GM18873 (cell line): ENCODE results near the gene MAZ.

Experiments
- ATAC-seq: cut with Tn5 transposase; IDR thresholded peaks from one replicate; pipeline ENCODE4 v1.9.1; 2021; ENCODE audit warnings: mild to moderate bottlenecking, moderate library complexity, moderate number of reproducible peaks; ENCODE audit not compliant: unreplicated experiment, low FRiP score

MAZ gene

DNA sequence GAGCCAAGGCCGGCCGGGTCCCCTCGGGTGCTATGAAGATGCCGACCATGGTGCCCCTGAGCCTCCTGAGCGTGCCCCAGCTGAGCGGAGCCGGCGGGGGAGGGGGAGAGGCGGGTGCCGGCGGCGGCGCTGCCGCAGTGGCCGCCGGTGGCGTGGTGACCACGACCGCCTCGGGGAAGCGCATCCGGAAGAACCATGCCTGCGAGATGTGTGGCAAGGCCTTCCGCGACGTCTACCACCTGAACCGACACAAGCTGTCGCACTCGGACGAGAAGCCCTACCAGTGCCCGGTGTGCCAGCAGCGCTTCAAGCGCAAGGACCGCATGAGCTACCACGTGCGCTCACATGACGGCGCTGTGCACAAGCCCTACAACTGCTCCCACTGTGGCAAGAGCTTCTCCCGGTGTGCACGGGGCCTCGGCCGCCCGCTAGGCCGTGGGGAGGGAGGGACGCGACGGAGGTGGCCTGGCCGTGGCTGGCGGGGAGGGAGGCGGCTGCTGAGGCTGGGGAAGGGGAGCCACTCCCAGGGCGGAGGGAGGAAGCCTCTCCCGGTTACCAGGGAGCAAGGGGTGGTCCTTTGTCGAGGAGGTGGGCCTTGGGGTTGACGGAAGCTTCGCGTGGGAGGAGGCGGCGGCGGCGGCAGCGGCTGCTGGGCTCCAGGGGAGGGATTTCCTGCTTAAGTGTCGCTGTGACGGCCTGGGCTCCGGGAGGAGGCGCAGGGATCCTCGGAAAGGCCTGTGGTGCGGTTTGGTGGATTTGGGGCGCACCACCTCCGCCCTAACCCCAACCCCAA is 1.3 kb downstream of the MAZ start:
- ATAC-seq: no peak

DNA sequence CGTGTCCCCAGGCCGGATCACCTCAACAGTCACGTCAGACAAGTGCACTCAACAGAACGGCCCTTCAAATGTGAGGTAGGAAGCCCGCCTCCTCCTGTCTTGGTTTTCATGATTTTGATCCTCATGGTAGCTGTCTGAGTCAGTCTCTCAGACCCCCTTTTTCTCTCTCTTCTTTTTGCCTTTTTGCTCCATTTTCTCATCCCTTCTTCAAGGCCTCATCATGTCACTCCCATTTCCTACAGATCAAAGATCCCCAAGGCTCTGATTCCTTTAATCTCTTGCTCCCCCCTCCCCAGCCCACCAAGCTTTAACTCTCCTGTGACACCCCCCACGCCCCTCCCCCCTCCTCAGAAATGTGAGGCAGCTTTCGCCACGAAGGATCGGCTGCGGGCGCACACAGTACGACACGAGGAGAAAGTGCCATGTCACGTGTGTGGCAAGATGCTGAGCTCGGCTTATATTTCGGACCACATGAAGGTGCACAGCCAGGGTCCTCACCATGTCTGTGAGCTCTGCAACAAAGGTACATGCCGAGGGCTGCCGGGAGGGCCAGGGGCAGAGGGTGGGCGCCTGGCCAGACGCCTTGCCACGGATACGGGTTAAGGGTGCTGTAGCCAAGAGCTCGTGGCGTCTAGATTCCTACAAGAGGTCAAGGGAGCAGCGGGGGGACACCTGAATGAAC is 2.0 kb downstream of the MAZ start:
- no peak for ATAC-seq

DNA sequence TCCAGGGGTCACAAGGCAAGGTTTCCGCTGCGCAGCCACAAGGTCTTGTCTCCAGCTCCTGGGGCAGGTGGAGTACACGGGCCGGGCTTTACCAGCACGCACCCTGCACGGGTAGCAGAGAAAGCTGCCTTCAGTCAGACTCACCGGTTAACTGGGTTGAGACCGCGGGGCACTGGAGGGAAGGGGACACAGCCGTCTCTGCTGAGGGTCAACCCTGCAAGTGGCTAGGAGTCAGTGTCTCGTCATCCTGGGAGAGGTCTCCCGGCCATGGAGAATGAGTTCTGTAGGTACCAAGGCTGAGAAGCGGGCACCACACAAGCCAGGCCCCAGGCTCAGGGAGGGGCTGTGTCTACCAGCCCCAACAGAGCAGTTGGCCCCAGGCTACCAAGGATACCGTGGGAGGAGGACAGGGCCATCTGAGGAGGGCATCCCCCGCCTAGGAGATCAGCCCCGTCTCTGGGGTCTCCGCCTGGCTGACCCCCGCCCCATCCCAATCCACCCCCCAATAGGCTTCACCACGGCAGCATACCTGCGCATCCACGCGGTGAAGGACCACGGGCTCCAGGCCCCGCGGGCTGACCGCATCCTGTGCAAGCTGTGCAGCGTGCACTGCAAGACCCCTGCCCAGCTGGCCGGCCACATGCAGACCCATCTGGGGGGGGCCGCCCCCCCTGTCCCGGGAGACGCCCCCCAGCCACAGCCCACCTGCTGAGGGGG is 2.9 kb downstream of the MAZ start:
- ATAC-seq: no peak

DNA sequence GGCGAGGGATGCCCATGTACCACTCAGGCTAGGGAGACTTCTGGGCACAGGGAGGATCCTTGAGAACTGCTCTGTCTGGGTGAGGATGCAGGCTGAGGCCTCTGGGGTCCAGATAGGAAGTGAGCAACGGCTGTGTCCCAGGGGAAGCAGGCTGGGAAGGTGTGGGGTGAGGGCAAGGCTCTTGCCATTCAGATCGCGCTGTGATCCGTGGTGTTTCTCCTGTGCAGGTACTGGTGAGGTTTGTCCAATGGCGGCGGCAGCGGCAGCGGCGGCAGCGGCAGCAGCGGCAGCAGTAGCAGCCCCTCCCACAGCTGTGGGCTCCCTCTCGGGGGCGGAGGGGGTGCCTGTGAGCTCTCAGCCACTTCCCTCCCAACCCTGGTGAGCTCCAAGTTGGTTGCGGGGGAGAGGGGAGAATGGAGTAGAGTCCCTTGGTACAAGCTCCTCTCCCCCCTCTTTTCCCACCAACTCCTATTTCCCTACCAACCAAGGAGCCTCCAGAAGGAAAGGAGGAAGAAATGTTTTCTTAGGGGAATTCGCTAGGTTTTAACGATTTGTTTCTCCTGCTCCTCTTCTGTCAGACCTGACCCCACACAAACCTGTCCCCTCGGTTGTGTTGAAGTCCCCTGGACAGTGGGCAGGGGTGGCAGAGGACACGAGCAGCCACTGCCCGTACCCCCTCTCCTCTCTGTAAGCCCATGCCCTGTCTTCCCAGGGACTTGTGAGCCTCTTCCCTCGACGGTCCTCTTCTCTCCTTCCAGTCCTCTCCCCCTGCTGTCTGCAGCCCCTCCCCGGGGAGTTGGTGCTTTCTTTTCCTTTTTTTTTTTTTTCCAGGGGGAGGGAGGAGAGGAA is 3.7 kb downstream of the MAZ start:
- no peak for ATAC-seq

DNA sequence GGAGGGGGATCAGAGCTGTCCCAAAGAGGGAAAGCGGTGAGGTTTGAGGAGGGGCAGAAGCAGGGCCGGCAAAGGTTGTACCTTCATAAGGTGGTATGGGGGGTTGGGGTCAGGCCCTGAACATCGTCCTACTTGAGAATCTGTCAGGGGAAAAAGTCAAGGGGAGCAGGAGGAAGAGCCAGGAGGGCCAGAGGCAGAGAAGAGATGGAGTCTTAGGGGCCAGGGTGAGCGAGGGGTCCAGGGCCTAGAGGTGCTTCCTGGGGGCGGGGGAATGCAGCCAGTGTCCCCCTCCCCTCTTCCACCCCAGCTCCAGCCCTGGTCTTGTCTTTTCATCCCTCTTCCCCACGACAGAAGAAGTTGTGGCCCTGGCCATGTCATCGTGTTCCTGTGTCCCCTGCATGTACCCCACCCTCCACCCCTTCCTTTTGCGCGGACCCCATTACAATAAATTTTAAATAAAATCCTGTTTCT is 4.4 kb downstream of the MAZ start:
- no peak for ATAC-seq

DNA sequence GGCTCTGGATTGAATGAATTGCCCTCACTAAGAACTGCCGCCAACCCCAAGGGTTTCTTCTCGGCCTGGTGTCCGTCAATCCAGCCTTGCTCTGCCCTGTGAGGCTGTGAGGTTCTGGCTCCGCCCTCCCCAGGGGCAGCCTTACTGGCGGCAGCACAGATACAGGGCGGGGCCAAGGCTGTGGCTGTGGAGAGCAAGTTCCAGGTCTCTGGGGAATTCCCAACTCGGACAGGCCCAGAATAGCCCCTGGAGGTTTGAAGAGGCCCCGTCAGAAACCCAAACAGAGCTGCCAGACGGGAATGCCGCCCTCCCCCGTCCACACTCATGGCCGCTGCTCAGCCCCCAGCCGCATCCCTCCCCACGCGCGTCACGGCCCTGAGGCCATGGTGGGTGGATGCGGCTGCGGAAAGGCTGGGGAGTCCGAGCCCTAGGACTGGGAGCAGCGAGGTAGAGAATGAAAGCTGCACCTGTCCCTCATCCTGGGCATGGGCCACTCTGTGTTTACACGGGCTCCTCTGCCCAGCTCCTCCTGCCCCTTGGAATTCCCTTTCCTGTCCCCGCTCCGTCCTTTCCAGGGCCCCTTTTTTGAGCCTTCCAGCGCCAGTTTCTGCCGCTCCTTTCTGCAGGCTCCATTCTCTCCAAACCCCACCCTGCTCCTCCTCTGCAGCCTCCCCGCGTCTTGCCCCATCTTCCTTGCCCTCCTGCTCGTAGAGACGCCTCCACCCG is 5.0 kb downstream of the MAZ start:
- ATAC-seq: peak; percentile 28

DNA sequence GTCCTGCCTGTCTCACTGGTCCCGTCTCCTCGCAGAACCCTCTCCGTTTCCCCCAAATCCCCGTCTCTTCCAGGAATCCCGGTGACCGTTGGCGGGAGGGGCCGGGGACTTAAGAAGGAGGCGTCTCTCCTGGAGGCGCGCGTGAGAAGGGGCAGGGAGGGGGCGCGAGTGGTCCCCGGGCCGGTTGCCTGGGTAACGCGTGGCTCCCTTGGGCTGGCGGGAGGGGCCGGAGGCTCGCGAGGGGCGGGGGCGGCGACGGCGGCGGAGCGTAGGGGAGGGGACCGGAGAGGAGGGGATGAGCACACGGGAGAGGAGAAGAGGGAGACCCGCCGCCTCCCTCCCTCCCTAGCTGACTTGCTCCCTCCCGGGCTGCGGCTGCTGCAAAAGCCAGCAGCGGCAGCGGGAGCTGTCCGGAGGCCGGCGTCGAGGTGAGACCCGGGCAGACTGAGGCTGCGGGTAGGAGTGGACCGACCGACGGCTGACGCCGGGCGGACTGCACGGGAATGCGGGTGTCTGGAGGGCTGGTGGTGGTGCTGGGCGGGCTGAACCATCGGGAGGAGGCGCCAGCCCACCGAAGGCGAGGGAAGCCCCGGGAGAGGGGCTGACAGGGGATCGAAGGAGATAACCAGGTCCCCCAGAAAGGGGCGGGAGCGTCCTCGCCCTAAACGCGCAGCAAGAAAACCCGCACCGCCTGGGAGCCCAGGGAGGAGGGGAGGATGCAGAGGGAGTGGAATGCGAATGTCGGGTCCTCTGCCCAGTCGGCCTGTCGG is 5.8 kb downstream of the MAZ start, which contains the start of gene PRRT2:
Gene PRRT2 (plus strand): TSS at position 298 of the 770 bp plus-strand sequence. CDS start 862 bp downstream, outside the sequence.
- no peak for ATAC-seq

DNA sequence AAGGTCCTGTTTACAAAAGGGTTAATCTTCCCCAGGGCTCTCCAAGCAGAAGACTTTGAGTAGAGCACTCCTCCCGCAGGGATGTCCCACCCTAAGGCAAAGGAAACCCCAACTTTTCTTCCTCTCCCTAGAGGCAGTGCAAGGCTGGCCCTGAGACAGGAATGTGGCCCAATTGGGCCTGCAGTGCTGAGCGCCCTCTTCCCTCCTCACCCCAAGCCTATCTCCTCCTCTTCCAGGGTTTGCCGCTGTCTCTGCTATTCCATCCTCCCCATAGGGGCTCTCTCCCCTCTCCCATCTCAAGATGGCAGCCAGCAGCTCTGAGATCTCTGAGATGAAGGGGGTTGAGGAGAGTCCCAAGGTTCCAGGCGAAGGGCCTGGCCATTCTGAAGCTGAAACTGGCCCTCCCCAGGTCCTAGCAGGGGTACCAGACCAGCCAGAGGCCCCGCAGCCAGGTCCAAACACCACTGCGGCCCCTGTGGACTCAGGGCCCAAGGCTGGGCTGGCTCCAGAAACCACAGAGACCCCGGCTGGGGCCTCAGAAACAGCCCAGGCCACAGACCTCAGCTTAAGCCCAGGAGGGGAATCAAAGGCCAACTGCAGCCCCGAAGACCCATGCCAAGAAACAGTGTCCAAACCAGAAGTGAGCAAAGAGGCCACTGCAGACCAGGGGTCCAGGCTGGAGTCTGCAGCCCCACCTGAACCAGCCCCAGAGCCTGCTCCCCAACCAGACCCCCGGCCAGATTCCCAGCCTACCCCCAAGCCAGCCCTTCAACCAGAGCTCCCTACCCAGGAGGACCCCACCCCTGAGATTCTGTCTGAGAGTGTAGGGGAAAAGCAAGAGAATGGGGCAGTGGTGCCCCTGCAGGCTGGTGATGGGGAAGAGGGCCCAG is 6.7 kb downstream of the MAZ start:
- ATAC-seq: no peak

DNA sequence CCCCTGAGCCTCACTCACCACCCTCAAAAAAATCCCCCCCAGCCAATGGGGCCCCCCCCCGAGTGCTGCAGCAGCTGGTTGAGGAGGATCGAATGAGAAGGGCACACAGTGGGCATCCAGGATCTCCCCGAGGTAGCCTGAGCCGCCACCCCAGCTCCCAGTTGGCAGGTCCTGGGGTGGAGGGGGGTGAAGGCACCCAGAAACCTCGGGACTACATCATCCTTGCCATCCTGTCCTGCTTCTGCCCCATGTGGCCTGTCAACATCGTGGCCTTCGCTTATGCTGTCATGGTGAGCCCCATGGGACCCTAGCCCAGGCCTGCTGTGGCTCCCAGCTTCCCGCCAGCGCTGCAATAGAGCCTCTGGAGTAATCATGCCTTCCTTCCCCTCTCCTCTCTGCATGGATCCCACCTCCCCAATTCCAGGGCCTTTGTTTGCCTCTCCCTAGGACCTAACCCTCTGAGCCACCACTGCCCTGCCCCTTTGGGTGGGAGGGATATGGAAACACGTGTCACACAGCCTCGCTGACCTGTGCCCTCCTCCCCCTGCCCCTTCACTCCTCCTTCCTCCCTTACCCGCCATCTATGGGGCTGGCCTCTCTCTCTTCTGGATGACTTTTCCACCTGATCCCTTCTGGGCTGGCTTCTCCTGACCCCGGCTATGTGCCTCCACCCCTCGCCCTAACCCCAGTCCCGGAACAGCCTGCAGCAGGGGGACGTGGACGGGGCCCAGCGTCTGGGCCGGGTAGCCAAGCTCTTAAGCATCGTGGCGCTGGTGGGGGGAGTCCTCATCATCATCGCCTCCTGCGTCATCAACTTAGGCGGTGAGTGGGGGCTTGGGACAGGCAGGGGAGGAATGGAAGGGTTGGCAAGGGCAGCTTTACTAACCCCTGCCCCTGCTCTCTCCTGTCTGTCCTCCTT is 7.6 kb downstream of the MAZ start:
- ATAC-seq: no peak

DNA sequence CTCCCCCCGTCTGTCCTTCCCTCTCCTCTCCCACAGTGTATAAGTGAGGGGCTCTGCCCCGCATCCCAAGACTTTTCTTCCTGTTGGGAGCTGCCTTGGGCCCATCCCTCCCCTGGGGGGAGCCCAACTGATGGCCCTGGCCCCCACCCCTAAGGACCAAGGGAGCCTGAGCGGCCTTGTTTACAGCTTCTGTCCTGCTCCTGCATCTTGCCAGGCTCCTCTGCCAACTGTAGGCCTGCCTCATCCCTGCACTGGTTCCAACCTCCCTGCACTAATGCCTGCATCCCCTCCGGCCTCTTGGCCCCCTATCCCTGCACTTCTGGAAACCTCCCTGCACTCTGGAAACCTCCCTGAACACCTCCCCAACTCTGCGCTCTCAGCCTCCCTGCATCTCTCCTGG is 8.3 kb downstream of the MAZ start:
- ATAC-seq: no peak

DNA sequence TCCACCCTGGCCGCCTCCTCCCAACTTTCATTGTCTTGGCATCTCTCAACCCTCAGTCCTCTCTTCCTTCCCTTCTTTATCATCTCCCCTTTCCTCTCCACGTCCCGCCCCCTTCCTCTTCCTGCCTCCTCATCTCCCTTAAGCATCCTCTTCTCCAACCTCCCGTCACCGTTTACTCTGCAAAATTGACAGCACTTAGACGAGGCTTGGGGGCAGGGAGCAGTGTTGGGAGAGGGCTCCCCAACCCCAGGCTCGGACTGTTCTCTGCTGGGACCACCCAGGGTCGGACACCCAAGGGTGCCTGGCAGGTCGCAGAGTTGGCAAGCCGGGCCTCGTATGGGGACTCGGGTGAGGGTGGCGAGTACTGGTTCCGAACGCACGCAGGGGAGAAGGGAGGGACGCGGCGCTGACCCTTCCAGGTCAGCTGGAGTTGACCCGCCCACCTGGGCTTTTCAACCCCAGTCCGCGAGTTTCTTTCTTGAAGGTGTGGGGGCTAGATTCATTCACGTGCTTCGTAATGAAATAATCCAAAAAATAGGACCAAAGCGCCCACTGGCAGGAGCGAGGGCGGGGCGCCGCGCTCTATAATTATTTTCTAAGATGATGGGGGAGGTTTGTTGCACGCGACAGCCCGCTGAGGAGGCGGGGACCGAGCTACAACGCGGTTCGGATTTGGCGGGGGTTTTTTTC is 8.8 kb downstream of the MAZ start:
- ATAC-seq: no peak

DNA sequence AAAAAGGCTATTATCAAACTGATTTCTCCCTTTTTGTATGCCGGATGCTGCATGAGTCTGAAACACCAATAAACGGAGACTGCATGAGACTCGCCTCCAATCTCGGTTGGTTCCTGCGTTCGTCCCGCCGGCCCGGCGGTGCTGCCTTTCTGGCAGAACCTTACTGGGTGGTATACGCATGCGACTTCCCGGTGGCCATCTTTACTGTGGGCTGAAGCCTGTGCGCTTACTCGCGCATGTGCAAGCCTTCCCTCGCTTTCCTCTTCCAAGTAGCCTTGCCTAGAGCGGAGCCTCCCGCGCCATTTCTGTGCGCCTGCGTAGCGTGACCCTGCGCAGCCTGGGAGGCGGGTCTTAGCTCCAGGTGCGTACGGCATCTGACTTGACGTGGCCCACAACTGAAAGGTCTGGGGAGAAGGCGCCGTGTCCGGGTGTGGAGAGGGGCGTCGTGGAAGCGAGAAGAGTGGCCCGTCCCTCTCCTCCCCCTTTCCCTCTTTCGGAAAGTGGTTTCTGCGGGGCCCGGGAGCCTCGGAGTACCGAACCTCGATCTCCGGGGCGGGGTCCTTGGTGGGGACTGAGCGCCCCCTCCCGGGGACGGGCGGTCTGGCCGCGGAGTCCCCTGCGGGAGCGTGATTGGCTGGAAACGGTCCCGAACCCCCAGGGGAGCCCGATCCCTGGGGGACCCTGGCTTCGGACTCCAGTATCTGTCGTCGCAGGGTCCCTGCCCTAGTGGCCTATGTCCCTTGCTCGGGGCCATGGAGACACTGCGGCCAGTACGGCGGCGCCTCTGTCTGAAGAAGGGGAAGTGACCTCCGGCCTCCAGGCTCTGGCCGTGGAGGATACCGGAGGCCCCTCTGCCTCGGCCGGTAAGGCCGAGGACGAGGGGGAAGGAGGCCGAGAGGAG is 9.7 kb downstream of the MAZ start, which contains the start of gene PAGR1:
Gene PAGR1 (plus strand): TSS at position 360 of the 901 bp plus-strand sequence. CDS start 374 bp downstream, at position 734.
- ATAC-seq: peak; percentile 66

DNA sequence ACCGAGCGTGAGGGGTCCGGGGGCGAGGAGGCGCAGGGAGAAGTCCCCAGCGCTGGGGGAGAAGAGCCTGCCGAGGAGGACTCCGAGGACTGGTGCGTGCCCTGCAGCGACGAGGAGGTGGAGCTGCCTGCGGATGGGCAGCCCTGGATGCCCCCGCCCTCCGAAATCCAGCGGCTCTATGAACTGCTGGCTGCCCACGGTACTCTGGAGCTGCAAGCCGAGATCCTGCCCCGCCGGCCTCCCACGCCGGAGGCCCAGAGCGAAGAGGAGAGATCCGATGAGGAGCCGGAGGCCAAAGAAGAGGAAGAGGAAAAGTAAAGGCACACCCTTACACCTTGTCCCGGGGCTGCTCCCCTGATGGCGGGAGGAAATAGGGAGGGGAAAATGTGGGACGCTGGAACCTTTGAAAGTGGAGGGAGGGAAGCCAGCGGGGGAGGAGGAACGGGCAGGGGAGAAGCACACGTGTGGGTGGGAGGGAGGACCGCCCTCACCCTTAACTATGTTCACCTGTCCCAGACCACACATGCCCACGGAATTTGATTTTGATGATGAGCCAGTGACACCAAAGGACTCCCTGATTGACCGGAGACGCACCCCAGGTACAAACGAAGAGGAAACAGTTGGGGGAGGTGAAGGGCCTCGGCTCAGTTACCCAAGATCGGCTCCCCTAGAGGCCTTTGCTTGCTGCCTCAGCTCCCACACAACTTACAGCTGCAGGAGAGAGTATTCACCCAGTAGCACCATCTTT is 10.5 kb downstream of the MAZ start:
- ATAC-seq: no peak

DNA sequence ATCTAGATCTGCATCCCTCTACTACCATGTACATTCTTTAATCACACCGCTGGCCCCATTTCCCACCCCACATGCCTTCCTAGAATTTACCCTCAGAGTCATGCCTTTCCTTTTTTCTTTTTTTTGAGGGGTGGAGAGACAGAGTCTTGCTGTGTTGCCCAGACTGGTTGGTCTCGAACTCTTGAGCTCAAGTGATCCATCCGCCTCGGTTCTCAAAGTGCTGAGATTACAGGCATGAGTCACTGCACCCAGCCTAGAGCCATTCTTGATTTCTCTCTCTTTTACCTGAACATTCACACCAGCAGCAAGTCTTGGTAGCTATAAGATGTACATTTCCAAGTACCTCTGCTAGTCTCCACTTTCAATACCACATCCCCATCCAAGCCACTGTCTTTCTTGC is 11.8 kb downstream of the MAZ start:
- ATAC-seq: no peak
